Activated CD8-positive, alpha-beta memory T cell treated with anti-CD3 and anti-CD28 coated beads, Interleukin-2, amount 50 U/mL, for 1 hour (primary cell): ENCODE measurements around the gene CAB39L.

ENCODE experiments used
- DNase-seq: peaks from one replicate; pipeline ENCODE4 v3.0.0-alpha.2; 2020; ENCODE audit errors: extremely low read depth

Gene CAB39L

GRCh38 chr13:49288458-49288857 lies 155.4 kb downstream of the CAB39L start:
- no peak for DNase-seq

- DNase-seq: no peak
Measured at GRCh38 chr13:49287995-49288394, 155.9 kb downstream of the CAB39L start.

GRCh38 chr13:49279885-49280284 lies 164.0 kb downstream of the CAB39L start:
- DNase-seq: no peak

- DNase-seq: no peak
Measured at GRCh38 chr13:49279112-49279511, 164.8 kb downstream of the CAB39L start.

GRCh38 chr13:49278211-49278610 lies 165.7 kb downstream of the CAB39L start:
- no peak for DNase-seq

GRCh38 chr13:49272296-49272695 lies 171.6 kb downstream of the CAB39L start:
- DNase-seq: no peak

- no peak for DNase-seq
Measured at GRCh38 chr13:49271264-49271663, 172.6 kb downstream of the CAB39L start.

GRCh38 chr13:49265822-49266221 lies 178.0 kb downstream of the CAB39L start:
- DNase-seq: no peak

GRCh38 chr13:49262634-49263033 lies 181.2 kb downstream of the CAB39L start:
- DNase-seq: no peak

GRCh38 chr13:49259586-49259985 lies 184.3 kb downstream of the CAB39L start:
- DNase-seq: no peak
